ENCODE data around the gene ZWILCH. TPM values are rescaled to one million over a fixed set of nuclear protein-coding genes. Genes with fewer than 3 reads are reported as not detected.
"Not testable (repeated sequence)": the region's sequence is repeated elsewhere in the genome, so short reads cannot be mapped to it uniquely, and the experiment has no call there.

Gene ZWILCH
- total RNA-seq, 2 donors from 2014 or later = 3.0 to 8.4 TPM

- ATAC-seq (ENCODE audit: insufficient number of reproducible peaks, low FRiP score, low read depth) = no peak
- no peaks in the 10 kb centered on the region for H3K9me3 ChIP-seq
- no peak overlapping the region for H3K27ac ChIP-seq
- H3K4me1 ChIP-seq (ENCODE audit: control insufficient read depth in 1 of 2, low read depth in 2 of 2) = no peaks in the 10 kb centered on the region
- TF ChIP-seq CTCF (IDR thresholded peaks at IDR 0.05) = no peak
- H3K4me3 ChIP-seq = no peak overlapping the region
- DNase-seq (ENCODE audit: low spot score) = no peak
- no peaks in the 10 kb centered on the region for H3K36me3 ChIP-seq
- H3K27me3 ChIP-seq (replicated peaks; ENCODE audit: insufficient read depth) = no peaks in the 10 kb centered on the region
Measured at GRCh38 chr15:66588971-66589370, 83.8 kb downstream of the ZWILCH start.

GRCh38 chr15:66589429-66589828 is 84.3 kb downstream of the ZWILCH start:
- H3K4me1 ChIP-seq (ENCODE audit: control insufficient read depth in 1 of 2, low read depth in 2 of 2); H3K36me3 ChIP-seq; ATAC-seq (ENCODE audit: insufficient number of reproducible peaks, low FRiP score, low read depth): not testable (repeated sequence)

GRCh38 chr15:66590435-66590834 is 85.3 kb downstream of the ZWILCH start:
- no peak for ATAC-seq (ENCODE audit: insufficient number of reproducible peaks, low FRiP score, low read depth)

More at GRCh38 chr15:66589429-66589828, 84.3 kb downstream of the ZWILCH start:
- not testable (repeated sequence) for DNase-seq (ENCODE audit: low spot score); H3K9me3 ChIP-seq; H3K27me3 ChIP-seq (replicated peaks; ENCODE audit: insufficient read depth); H3K4me3 ChIP-seq; H3K27ac ChIP-seq

GRCh38 chr15:66591322-66591862 is 86.3 kb downstream of the ZWILCH start:
- H3K27ac ChIP-seq = no peak overlapping the region
- H3K27me3 ChIP-seq (replicated peaks; ENCODE audit: insufficient read depth) = no peaks in the 10 kb centered on the region
- no peaks in the 10 kb centered on the region for H3K4me1 ChIP-seq (ENCODE audit: control insufficient read depth in 1 of 2, low read depth in 2 of 2)
- H3K36me3 ChIP-seq = no peaks in the 10 kb centered on the region
- TF ChIP-seq CTCF (IDR thresholded peaks at IDR 0.05) = no peak
- no peak overlapping the region for H3K4me3 ChIP-seq
- no peak for ATAC-seq (ENCODE audit: insufficient number of reproducible peaks, low FRiP score, low read depth)
- no peaks in the 10 kb centered on the region for H3K9me3 ChIP-seq
- no peak for DNase-seq (ENCODE audit: low spot score)

More at GRCh38 chr15:66590435-66590834, 85.3 kb downstream of the ZWILCH start:
- H3K27me3 ChIP-seq (replicated peaks; ENCODE audit: insufficient read depth) = no peaks in the 10 kb centered on the region
- no peak for TF ChIP-seq CTCF (IDR thresholded peaks at IDR 0.05)
- DNase-seq (ENCODE audit: low spot score) = no peak
- no peak overlapping the region for H3K4me3 ChIP-seq
- no peaks in the 10 kb centered on the region for H3K9me3 ChIP-seq
- no peaks in the 10 kb centered on the region for H3K36me3 ChIP-seq
- H3K27ac ChIP-seq = no peak overlapping the region
- H3K4me1 ChIP-seq (ENCODE audit: control insufficient read depth in 1 of 2, low read depth in 2 of 2) = no peaks in the 10 kb centered on the region

GRCh38 chr15:66592505-66593218 is 87.5 kb downstream of the ZWILCH start:
- Histone ChIP-seq H3K9me3 (no peaks in the 10 kb centered on the region), H3K4me3 (no peak overlapping the region), H3K36me3 (no peaks in the 10 kb centered on the region), H3K4me1 (ENCODE audit: control insufficient read depth in 1 of 2, low read depth in 2 of 2) (no peaks in the 10 kb centered on the region), H3K27ac (no peak overlapping the region), H3K27me3 (replicated peaks; ENCODE audit: insufficient read depth) (no peaks in the 10 kb centered on the region)
- no peak for TF ChIP-seq CTCF (IDR thresholded peaks at IDR 0.05)
- DNase-seq (ENCODE audit: low spot score) (no peak), ATAC-seq (ENCODE audit: insufficient number of reproducible peaks, low FRiP score, low read depth) (no peak)
